ENCODE results near the gene PPP4R2. TPM values are rescaled to one million over a fixed set of nuclear protein-coding genes. Genes with fewer than 3 reads are reported as not detected.

PPP4R2 gene
- total RNA-seq, 4 donors from 2014 or later = 72.9 to 134 (median 80.6) TPM

DNA sequence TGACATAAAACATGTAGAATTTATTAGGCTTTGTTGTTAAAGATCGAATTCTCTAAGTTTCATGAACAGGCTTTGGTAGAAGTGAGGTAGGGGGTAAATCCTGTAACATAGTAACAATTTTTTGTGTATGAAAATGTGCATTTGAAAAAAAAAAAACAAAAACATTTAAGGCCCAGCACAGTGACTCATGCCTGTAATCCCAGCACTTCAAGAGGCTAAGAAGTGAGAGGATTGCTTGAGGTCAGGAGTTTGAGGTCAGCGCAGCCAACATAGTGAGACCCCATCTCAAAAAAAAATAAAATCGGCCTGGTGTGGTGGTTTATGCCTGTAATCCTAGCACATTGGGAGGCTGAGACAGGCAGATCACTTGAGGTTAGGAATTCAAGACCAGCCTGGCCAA lies 26.8 kb upstream of the PPP4R2 start:
- Histone ChIP-seq H3K27ac (no peak overlapping the region), H3K27me3 (no peaks in the 10 kb centered on the region), H3K9me3 (no peaks in the 10 kb centered on the region), H3K4me1 (peaks cover 0 to 5% (median 0%) of the 10 kb centered on the region in 4 donors), H3K4me3 (no peak overlapping the region), H3K36me3 (peaks cover 0 to 37% (median 0%) of the 10 kb centered on the region in 3 donors)
- 93 to 98% methylated on average over 3 of the region's 3 CpGs for WGBS, 2 donors
- DNase-seq (ENCODE audit: low spot score in 2 of 2) = no peak
- TF ChIP-seq, protein P1, sequence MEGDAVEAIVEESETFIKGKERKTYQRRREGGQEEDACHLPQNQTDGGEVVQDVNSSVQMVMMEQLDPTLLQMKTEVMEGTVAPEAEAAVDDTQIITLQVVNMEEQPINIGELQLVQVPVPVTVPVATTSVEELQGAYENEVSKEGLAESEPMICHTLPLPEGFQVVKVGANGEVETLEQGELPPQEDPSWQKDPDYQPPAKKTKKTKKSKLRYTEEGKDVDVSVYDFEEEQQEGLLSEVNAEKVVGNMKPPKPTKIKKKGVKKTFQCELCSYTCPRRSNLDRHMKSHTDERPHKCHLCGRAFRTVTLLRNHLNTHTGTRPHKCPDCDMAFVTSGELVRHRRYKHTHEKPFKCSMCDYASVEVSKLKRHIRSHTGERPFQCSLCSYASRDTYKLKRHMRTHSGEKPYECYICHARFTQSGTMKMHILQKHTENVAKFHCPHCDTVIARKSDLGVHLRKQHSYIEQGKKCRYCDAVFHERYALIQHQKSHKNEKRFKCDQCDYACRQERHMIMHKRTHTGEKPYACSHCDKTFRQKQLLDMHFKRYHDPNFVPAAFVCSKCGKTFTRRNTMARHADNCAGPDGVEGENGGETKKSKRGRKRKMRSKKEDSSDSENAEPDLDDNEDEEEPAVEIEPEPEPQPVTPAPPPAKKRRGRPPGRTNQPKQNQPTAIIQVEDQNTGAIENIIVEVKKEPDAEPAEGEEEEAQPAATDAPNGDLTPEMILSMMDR (IDR thresholded peaks at IDR 0.05) = no peak
- TF ChIP-seq EP300 (IDR thresholded peaks at IDR 0.05) = no peak
- TF ChIP-seq POLR2A (IDR thresholded peaks at IDR 0.05) = no peak

DNA sequence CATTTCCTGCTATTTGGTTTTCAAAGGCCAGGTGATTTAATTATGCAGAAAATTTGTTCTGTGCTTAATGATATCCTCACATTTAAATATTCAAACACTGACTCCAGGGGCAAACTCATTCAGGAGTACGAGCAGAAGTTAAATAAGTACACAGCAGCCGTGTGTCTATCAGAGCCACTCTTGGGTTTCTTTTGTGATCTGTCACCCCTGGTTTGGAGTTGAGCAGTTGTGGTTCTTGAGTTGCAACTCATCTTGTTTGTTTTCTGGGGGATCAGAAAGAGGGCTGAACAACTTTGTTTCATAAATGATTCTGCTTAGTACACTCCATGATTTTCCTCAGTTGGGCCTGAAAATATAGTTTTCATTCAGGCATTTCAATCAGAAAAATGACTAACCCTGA lies 25.7 kb upstream of the PPP4R2 start:
- no peak for DNase-seq (ENCODE audit: low spot score in 2 of 2)
- Histone ChIP-seq H3K27me3 (no peaks in the 10 kb centered on the region), H3K36me3 (peaks cover 0 to 37% (median 0%) of the 10 kb centered on the region in 3 donors), H3K4me3 (no peak overlapping the region), H3K4me1 (no peaks in the 10 kb centered on the region), H3K9me3 (no peaks in the 10 kb centered on the region), H3K27ac (no peak overlapping the region)
- TF ChIP-seq POLR2A (IDR thresholded peaks at IDR 0.05) (no peak), EP300 (IDR thresholded peaks at IDR 0.05) (no peak)
- TF ChIP-seq, protein P1 (IDR thresholded peaks at IDR 0.05) = no peak
- 90 to 96% methylated on average over 2 of the region's 2 CpGs for WGBS, 2 donors

DNA sequence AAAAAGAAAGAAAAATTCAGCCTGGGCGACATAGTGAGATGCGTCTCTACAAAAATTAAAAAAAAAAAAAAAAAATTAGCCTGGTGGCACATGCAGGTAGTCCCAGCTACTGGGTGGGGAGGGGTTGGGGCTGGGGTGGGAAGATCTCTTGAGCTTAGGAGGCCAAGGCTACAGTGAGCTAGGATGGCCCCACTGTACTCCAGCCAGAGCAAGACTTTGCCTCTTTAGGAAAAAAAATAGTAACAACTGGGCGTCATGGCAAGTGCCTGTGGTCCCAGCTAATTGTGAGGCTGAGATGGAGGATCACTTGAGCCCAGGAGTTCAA lies 23.9 kb upstream of the PPP4R2 start:
- Histone ChIP-seq H3K4me1 (peaks cover 0 to 8% (median 4%) of the 10 kb centered on the region in 4 donors), H3K4me3 (no peak overlapping the region), H3K27me3 (no peaks in the 10 kb centered on the region), H3K27ac (peak overlapping the region in 1 of 4 donors; percentile 18), H3K36me3 (peaks cover 0 to 34% (median 0%) of the 10 kb centered on the region in 3 donors), H3K9me3 (no peaks in the 10 kb centered on the region)
- DNase-seq (ENCODE audit: low spot score in 2 of 2) = no peak
- TF ChIP-seq EP300 (IDR thresholded peaks at IDR 0.05) (no peak), POLR2A (IDR thresholded peaks at IDR 0.05) (no peak)
- TF ChIP-seq, protein P1 (IDR thresholded peaks at IDR 0.05) = no peak
- whole genome bisulfite sequencing, 2 donors = 90 to 93% methylated on average over 3 of the region's 3 CpGs

DNA sequence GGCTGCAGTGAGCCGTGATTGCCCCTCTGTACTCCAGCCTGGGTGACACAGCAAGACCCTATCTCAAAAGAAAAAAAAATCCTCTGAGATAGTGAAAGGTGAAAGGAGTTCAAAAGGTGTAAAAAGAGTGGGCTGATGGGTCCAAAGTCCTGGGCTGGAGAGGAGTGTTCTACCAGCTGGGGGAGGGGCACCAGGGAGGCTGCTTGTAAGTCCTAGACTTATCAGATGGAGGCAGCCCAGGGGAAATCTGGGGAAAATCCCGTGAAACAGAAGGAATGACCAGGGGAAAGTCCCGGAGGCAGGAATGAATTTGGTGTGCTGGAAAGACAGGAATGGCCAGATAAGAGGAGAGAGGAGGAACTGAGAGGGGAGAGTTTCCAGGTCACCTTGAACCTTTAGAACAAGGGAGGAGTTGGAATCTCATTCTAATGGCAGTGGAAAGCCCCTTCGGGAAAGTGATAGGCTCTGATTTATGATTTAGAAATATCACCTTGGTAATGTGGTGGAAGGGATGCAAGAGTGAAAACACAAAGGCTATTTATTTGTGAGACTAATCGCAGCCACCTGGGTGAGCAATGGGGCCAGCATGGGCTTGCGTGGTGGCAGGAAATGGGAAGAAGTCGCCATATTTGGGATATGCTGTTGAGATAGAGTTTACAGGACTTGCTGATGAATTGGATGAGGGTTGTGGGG lies 23.4 kb upstream of the PPP4R2 start:
- H3K27me3 ChIP-seq = no peaks in the 10 kb centered on the region
- H3K4me1 ChIP-seq = peaks cover 0 to 8% (median 4%) of the 10 kb centered on the region in 4 donors
- TF ChIP-seq POLR2A (IDR thresholded peaks at IDR 0.05) (no peak), EP300 (IDR thresholded peaks at IDR 0.05) (no peak)
- TF ChIP-seq, protein P1 (IDR thresholded peaks at IDR 0.05) = no peak
- peak overlapping the region in 1 of 4 donors; percentile 18 for H3K27ac ChIP-seq
- 65 to 91% methylated on average over 7 of the region's 7 CpGs for WGBS, 2 donors
- no peak for DNase-seq (ENCODE audit: low spot score in 2 of 2)
- H3K9me3 ChIP-seq = no peaks in the 10 kb centered on the region
- H3K4me3 ChIP-seq = no peak overlapping the region
- H3K36me3 ChIP-seq = peaks cover 0 to 29% (median 0%) of the 10 kb centered on the region in 3 donors

DNA sequence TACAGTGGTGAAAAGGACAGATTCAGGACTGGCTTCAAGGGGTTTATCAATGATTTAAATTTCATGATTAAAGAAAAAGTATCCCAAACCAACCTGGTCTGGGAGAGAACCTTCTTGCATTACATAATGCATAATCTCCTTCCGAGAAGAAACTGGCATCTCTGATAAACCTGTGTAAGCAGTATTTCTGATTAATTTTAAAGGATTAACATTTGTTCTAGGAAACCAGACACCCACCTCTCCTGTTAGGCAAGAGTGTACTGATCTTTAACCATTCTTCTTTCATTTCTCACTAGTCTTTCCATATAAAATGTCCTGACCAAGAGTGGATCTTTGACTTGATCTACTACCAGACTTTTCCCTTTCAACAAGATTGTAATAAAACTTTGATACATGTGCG lies 22.8 kb upstream of the PPP4R2 start:
- no peak for TF ChIP-seq EP300 (IDR thresholded peaks at IDR 0.05)
- TF ChIP-seq, protein P1 (IDR thresholded peaks at IDR 0.05) = no peak
- no peak for TF ChIP-seq POLR2A (IDR thresholded peaks at IDR 0.05)
- H3K4me3 ChIP-seq = no peak overlapping the region
- no peak for DNase-seq (ENCODE audit: low spot score in 2 of 2)
- no peaks in the 10 kb centered on the region for H3K27me3 ChIP-seq
- H3K36me3 ChIP-seq = peaks cover 0 to 23% (median 0%) of the 10 kb centered on the region in 3 donors
- 96% methylated on average over 2 of the region's 2 CpGs for WGBS, 2 donors
- H3K27ac ChIP-seq = no peak overlapping the region
- H3K4me1 ChIP-seq = peaks cover 0 to 8% (median 4%) of the 10 kb centered on the region in 4 donors
- no peaks in the 10 kb centered on the region for H3K9me3 ChIP-seq

Measured in tibial nerve (tissue), 4 donors.